ENCODE data around the gene TMEM121B.

The TMEM121B gene

GRCh38 chr22:17137170-17137569, 16.0 kb upstream of the TMEM121B start:
- DNase-seq: no peak
- H3K27me3 ChIP-seq (replicated peaks): no peaks in the 10 kb centered on the region
- no peak overlapping the region for H3K27ac ChIP-seq
- peaks cover 2% of the 10 kb centered on the region for H3K36me3 ChIP-seq (replicated peaks)
- in situ Hi-C loops (cut with HindIII; ENCODE audit: low pct_ligation_motif_present, low sequenced_read_pairs): no loop called here
- TF ChIP-seq CTCF (IDR thresholded peaks at IDR 0.05; ENCODE audit: low read depth, low read length, missing control alignments): no peak
- H3K4me3 ChIP-seq (ENCODE audit: low read depth, low read length): no peak overlapping the region

- Histone ChIP-seq H3K4me3 (ENCODE audit: low read depth, low read length) (no peak overlapping the region), H3K27ac (no peak overlapping the region), H3K36me3 (replicated peaks) (peaks cover 2% of the 10 kb centered on the region), H3K27me3 (replicated peaks) (no peaks in the 10 kb centered on the region)
- DNase-seq: no peak
- no peak for TF ChIP-seq CTCF (IDR thresholded peaks at IDR 0.05; ENCODE audit: low read depth, low read length, missing control alignments)
- in situ Hi-C loops (cut with HindIII; ENCODE audit: low pct_ligation_motif_present, low sequenced_read_pairs): no loop called here
Measured at GRCh38 chr22:17135153-17135760, 14.1 kb upstream of the TMEM121B start.

GRCh38 chr22:17133137-17133536, 12.0 kb upstream of the TMEM121B start:
- TF ChIP-seq CTCF (IDR thresholded peaks at IDR 0.05; ENCODE audit: low read depth, low read length, missing control alignments): no peak
- in situ Hi-C loops (cut with HindIII; ENCODE audit: low pct_ligation_motif_present, low sequenced_read_pairs): no loop called here
- Histone ChIP-seq H3K27ac (no peak overlapping the region), H3K36me3 (replicated peaks) (no peaks in the 10 kb centered on the region), H3K4me3 (ENCODE audit: low read depth, low read length) (no peak overlapping the region), H3K27me3 (replicated peaks) (no peaks in the 10 kb centered on the region)
- no peak for DNase-seq

GRCh38 chr22:17132112-17132511, 11.0 kb upstream of the TMEM121B start:
- no peak for DNase-seq
- Histone ChIP-seq H3K27me3 (replicated peaks) (no peaks in the 10 kb centered on the region), H3K27ac (no peak overlapping the region), H3K36me3 (replicated peaks) (no peaks in the 10 kb centered on the region), H3K4me3 (ENCODE audit: low read depth, low read length) (no peak overlapping the region)
- TF ChIP-seq CTCF (IDR thresholded peaks at IDR 0.05; ENCODE audit: low read depth, low read length, missing control alignments): no peak
- in situ Hi-C loops (cut with HindIII; ENCODE audit: low pct_ligation_motif_present, low sequenced_read_pairs): no loop called here

GRCh38 chr22:17131686-17132085, 10.5 kb upstream of the TMEM121B start:
- Histone ChIP-seq H3K4me3 (ENCODE audit: low read depth, low read length) (no peak overlapping the region), H3K27me3 (replicated peaks) (no peaks in the 10 kb centered on the region), H3K36me3 (replicated peaks) (no peaks in the 10 kb centered on the region), H3K27ac (no peak overlapping the region)
- no peak for TF ChIP-seq CTCF (IDR thresholded peaks at IDR 0.05; ENCODE audit: low read depth, low read length, missing control alignments)
- DNase-seq: no peak
- in situ Hi-C loops (cut with HindIII; ENCODE audit: low pct_ligation_motif_present, low sequenced_read_pairs): no loop called here

GRCh38 chr22:17130199-17130598, 9.0 kb upstream of the TMEM121B start:
- no peak overlapping the region for H3K27ac ChIP-seq
- no peak for TF ChIP-seq CTCF (IDR thresholded peaks at IDR 0.05; ENCODE audit: low read depth, low read length, missing control alignments)
- no peaks in the 10 kb centered on the region for H3K36me3 ChIP-seq (replicated peaks)
- no peak overlapping the region for H3K4me3 ChIP-seq (ENCODE audit: low read depth, low read length)
- no peaks in the 10 kb centered on the region for H3K27me3 ChIP-seq (replicated peaks)
- in situ Hi-C loops (cut with HindIII; ENCODE audit: low pct_ligation_motif_present, low sequenced_read_pairs): no loop called here
- DNase-seq: no peak

All from brain microvascular endothelial cell (primary cell).